Activated T-helper 17 cell treated with anti-CD3 and anti-CD28 coated beads, Interleukin-2, amount 50 U/mL, for 72 hours (primary cell): ENCODE data around the gene EXOC3L4. TPM values are rescaled to one million over a fixed set of nuclear protein-coding genes. Genes with fewer than 3 reads are reported as not detected.

Experiments
- ATAC-seq: fragments of 150-1000 bp; cut with Tn5 transposase; replicated peaks from 2 replicates; pipeline ENCODE4 v1.10.0; 2021; ENCODE audit warnings: mild to moderate bottlenecking, moderate library complexity
- H3K27ac Mint-ChIP-seq: one replicate; pipeline ENCODE4 v1.8.0; 2022; ENCODE audit warnings: mixed read lengths
- H3K27me3 Mint-ChIP-seq: one replicate; pipeline ENCODE4 v1.8.0; 2022; ENCODE audit warnings: mixed read lengths
- H3K36me3 Mint-ChIP-seq: one replicate; pipeline ENCODE4 v1.8.0; 2022; ENCODE audit warnings: low read depth, mild to moderate bottlenecking, mixed read lengths
- H3K4me1 Mint-ChIP-seq: one replicate; pipeline ENCODE4 v1.8.0; 2022; ENCODE audit warnings: mixed read lengths
- H3K4me3 Mint-ChIP-seq: one replicate; pipeline ENCODE4 v1.8.0; 2022; ENCODE audit warnings: mild to moderate bottlenecking, mixed read lengths
- H3K9me3 Mint-ChIP-seq: one replicate; pipeline ENCODE4 v1.8.0; 2022; ENCODE audit warnings: mixed read lengths
- total RNA-seq, 2 donors: library from RNA; stranded (reverse); gene quantifications; one replicate each; pipeline ENCODE4 v1.2.3, GENCODE V29; 2022

Gene EXOC3L4
- total RNA-seq, 2 donors from 2014 or later = not detected

GRCh38 chr14:103095210-103095778 is 769 bp downstream of the EXOC3L4 start:
- Mint-ChIP-seq H3K36me3 (no peaks in the 10 kb centered on the region), H3K27me3 (peaks cover 5% of the 10 kb centered on the region), H3K27ac (no peak overlapping the region), H3K4me3 (no peak overlapping the region), H3K4me1 (no peaks in the 10 kb centered on the region), H3K9me3 (no peaks in the 10 kb centered on the region)
- ATAC-seq = no peak

- Mint-ChIP-seq H3K36me3 (no peaks in the 10 kb centered on the region), H3K4me1 (no peaks in the 10 kb centered on the region), H3K27ac (peak overlapping the region; percentile 48), H3K27me3 (peaks cover 9% of the 10 kb centered on the region), H3K4me3 (no peak overlapping the region), H3K9me3 (no peaks in the 10 kb centered on the region)
- ATAC-seq = no peak
Observed at GRCh38 chr14:103096387-103096786, 1.9 kb downstream of the EXOC3L4 start.

GRCh38 chr14:103097244-103097993 is 2.9 kb downstream of the EXOC3L4 start:
- Mint-ChIP-seq H3K9me3 (no peaks in the 10 kb centered on the region), H3K4me1 (no peaks in the 10 kb centered on the region), H3K27me3 (peaks cover 12% of the 10 kb centered on the region), H3K27ac (no peak overlapping the region), H3K36me3 (no peaks in the 10 kb centered on the region), H3K4me3 (no peak overlapping the region)
- ATAC-seq = no peak

DNA sequence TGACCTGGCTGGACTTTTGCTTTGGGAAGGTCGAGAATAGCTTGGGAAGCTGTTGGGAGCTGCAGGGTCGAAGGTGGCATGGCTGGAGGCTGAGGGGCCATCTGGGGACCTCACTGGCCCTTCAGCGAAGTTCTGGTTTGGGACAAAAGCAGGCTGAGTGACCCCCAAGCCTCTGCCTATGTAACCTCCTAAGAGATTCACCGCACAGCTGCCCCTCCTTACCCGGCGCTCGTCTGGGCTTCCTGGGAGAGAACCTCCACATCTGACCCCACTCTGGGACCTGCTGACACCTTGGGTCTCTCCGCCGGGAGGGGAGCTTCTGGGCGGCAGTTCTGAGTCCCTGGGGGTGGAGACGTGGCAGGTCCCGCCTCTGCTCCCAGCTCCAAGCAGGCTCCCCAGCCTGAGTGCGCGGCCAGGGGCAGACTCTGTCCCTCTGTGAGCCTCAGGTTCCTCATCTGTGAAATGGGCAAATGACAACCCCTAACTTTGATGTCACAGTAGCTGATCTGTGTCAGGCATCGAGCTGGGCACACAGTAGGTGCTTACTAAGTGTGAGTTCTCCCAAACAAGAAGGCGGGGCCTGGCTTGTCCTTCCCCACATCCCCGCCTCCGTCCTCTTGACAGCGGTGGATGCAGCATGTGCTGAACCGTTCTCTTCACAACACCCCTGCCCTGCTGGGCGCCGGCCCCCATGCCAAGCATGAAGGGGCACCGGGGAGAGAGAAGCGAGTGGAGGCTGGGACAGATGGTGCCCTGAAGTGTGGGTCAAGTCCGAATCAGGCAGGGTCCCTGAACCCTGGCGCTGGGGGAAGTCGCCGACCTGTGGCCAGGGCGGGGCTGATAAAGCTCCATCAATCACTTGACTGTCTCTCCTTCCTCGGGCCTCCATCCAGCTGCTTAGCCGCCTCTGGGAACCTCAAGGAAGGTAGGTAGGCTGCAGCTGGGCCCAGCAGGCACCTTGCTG is 3.8 kb downstream of the EXOC3L4 start:
- no peak for ATAC-seq
- Mint-ChIP-seq H3K36me3 (no peaks in the 10 kb centered on the region), H3K4me3 (no peak overlapping the region), H3K4me1 (no peaks in the 10 kb centered on the region), H3K27me3 (peaks cover 12% of the 10 kb centered on the region), H3K9me3 (no peaks in the 10 kb centered on the region), H3K27ac (no peak overlapping the region)

GRCh38 chr14:103099081-103099732 is 4.7 kb downstream of the EXOC3L4 start:
- Mint-ChIP-seq H3K4me1 (no peaks in the 10 kb centered on the region), H3K27me3 (peaks cover 15% of the 10 kb centered on the region), H3K27ac (no peak overlapping the region), H3K4me3 (no peak overlapping the region), H3K36me3 (no peaks in the 10 kb centered on the region), H3K9me3 (no peaks in the 10 kb centered on the region)
- ATAC-seq = no peak

DNA sequence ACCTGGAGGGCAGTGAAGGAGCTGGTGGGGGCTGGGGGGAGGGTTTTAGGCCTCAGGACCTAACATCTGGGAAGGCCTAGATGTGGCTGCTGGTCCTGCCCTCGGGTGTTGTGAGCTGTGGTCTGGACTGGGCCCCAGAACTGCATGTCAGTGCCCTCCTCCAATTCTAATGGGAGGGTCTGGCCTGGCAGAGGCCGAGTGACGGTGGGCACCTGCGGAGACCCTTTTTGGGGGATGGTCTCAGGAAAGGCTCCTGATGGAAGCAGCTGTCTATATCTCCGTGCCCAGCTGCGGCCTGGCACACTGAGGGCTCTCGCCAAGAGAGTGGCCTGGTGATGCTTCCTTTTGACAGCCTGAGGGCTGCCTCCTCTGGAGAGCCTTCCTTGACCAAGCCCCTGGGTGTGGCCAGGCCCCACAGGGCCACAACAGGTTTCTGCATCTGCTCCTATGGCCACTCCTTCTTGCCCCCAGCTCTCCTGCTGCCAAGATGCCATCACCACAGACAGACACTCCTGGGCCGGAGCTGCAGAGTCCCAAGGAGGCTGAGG is 5.3 kb downstream of the EXOC3L4 start:
- no peak overlapping the region for H3K4me3 Mint-ChIP-seq
- no peak for ATAC-seq
- no peaks in the 10 kb centered on the region for H3K36me3 Mint-ChIP-seq
- H3K27me3 Mint-ChIP-seq = peaks cover 16% of the 10 kb centered on the region
- no peaks in the 10 kb centered on the region for H3K9me3 Mint-ChIP-seq
- peaks cover under 1% of the 10 kb centered on the region for H3K4me1 Mint-ChIP-seq
- H3K27ac Mint-ChIP-seq = no peak overlapping the region

GRCh38 chr14:103100281-103101121 is 6.0 kb downstream of the EXOC3L4 start:
- H3K4me3 Mint-ChIP-seq = no peak overlapping the region
- H3K27ac Mint-ChIP-seq = no peak overlapping the region
- no peaks in the 10 kb centered on the region for H3K36me3 Mint-ChIP-seq
- peaks cover 6% of the 10 kb centered on the region for H3K4me1 Mint-ChIP-seq
- peaks cover 22% of the 10 kb centered on the region for H3K27me3 Mint-ChIP-seq
- no peaks in the 10 kb centered on the region for H3K9me3 Mint-ChIP-seq
- ATAC-seq = no peak

- no peak overlapping the region for H3K4me3 Mint-ChIP-seq
- H3K9me3 Mint-ChIP-seq = no peaks in the 10 kb centered on the region
- H3K36me3 Mint-ChIP-seq = no peaks in the 10 kb centered on the region
- H3K27me3 Mint-ChIP-seq = peaks cover 26% of the 10 kb centered on the region
- no peak for ATAC-seq
- H3K4me1 Mint-ChIP-seq = peaks cover 6% of the 10 kb centered on the region
- no peak overlapping the region for H3K27ac Mint-ChIP-seq
Observed at GRCh38 chr14:103101257-103101962, 6.9 kb downstream of the EXOC3L4 start.

DNA sequence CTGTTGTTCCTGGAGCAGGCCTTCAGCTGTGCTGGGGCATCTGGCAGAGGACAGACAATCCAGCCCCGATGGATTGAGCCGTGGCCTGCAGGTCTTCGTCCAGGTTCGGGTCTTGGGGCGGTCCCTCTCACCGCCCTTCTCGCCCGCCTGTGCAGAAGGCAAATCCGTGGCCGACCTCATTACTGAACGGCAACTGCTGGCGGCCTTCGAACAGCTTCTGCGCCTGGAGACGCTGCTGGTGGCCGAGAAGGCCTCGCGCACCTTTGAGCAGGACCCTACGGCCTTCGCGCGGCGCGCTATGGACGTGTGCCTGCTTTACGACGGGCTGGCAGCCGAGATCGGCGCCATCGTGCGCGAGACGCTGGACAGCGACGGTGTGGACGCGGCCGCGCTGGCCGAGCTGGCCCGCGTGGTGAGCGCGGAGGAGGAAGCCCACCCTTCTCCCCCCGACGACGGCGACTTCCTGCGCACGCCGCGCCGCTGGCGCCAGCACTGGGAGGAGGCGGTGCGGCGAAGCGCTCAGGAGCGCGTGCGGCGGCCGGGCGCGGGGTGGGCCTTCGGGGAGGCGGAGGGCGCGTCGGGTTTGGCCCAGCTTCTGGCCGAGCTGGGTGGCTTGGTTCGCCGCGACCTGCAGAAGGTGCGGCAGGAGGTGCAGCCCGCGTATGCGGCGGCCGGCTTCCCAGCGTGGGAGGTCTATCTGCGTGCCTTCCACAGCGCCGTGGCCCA is 7.6 kb downstream of the EXOC3L4 start:
- Mint-ChIP-seq H3K4me1 (peaks cover 6% of the 10 kb centered on the region), H3K4me3 (no peak overlapping the region), H3K27ac (no peak overlapping the region), H3K27me3 (peaks cover 22% of the 10 kb centered on the region), H3K9me3 (no peaks in the 10 kb centered on the region), H3K36me3 (no peaks in the 10 kb centered on the region)
- no peak for ATAC-seq

- Mint-ChIP-seq H3K27me3 (peaks cover 22% of the 10 kb centered on the region), H3K36me3 (no peaks in the 10 kb centered on the region), H3K27ac (no peak overlapping the region), H3K9me3 (no peaks in the 10 kb centered on the region), H3K4me3 (no peak overlapping the region), H3K4me1 (peaks cover 6% of the 10 kb centered on the region)
- ATAC-seq = no peak
Observed at GRCh38 chr14:103102689-103103260, 8.2 kb downstream of the EXOC3L4 start.

DNA sequence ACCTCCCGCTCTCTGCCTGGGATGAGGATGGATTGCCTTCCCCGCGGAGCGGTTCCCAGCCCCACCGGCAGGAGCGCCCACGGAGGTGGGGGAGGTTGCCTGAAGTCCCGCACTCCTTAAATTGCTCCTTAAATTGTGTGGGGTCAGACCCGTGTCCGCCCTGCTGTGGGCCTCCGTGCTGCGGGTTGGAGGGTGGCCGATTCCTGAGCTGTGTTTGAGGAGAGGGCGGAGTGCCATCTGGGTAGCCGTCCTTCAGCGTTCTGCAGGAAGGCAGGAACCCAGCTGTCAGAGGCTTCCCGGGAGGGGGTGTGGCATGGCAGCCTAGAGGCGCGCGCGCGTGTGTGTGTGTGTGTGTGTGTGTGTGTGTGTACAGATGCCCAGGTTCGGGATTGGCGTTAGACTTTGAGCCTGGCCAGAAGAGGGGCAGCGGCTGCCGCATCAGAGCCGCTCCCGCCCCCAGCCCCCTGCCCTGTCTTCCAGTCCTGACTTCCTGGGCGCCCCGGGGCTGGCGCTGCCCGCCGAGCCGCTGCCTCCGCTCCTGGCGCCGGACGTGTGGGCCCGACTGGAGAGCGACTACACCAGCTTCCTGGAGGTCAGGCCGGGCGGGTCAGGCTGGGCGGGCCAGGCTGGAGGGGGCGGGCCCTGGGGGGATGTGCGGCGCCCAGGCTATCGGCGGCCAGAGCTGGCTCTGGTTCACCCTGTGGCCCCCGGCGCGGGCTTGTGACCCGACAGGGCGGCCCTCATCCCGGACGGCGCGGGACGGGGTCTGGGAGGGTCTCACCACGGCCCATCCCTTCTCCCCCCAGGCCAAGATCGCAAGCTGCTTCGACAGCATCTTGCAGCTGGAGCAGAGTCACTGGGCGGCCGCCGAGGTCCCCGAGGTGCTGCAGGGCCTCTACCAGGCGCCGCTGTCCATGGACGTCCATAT is 9.2 kb downstream of the EXOC3L4 start:
- no peak overlapping the region for H3K4me3 Mint-ChIP-seq
- H3K4me1 Mint-ChIP-seq = peaks cover 6% of the 10 kb centered on the region
- no peak for ATAC-seq
- no peaks in the 10 kb centered on the region for H3K36me3 Mint-ChIP-seq
- no peaks in the 10 kb centered on the region for H3K9me3 Mint-ChIP-seq
- H3K27me3 Mint-ChIP-seq = peaks cover 22% of the 10 kb centered on the region
- no peak overlapping the region for H3K27ac Mint-ChIP-seq

GRCh38 chr14:103104389-103104653 is 9.8 kb downstream of the EXOC3L4 start:
- Mint-ChIP-seq H3K4me3 (no peak overlapping the region), H3K27ac (no peak overlapping the region), H3K36me3 (no peaks in the 10 kb centered on the region), H3K4me1 (peaks cover 6% of the 10 kb centered on the region), H3K9me3 (no peaks in the 10 kb centered on the region), H3K27me3 (peaks cover 22% of the 10 kb centered on the region)
- ATAC-seq = no peak
